GM20000 (cell line): ENCODE results near the gene KLHL29.

Experiments
- DNase-seq: peaks from one replicate; pipeline ENCODE4 v3.0.0; 2012; ENCODE audit warnings: low spot score
- CTCF ChIP-seq: IDR thresholded peaks from 2 replicates; pipeline ENCODE4 v1.5.1; 2012; ENCODE audit warnings: mild to moderate bottlenecking, control low read depth; ENCODE audit errors: extremely low read depth, missing control alignments

Gene KLHL29

GRCh38 chr2:23507267-23508065 lies 122.5 kb downstream of the KLHL29 start:
- DNase-seq, result no peak
- TF ChIP-seq CTCF, result no peak

GRCh38 chr2:23508066-23508390 lies 123.0 kb downstream of the KLHL29 start:
- no peak for TF ChIP-seq CTCF
- no peak for DNase-seq

- no peak for DNase-seq
- no peak for TF ChIP-seq CTCF
These were observed 124.1 kb downstream of the KLHL29 start for GRCh38 chr2:23509103-23509502.

- no peak for DNase-seq
- no peak for TF ChIP-seq CTCF
These were observed 124.8 kb downstream of the KLHL29 start for GRCh38 chr2:23509596-23510292.

- no peak for TF ChIP-seq CTCF
- no peak for DNase-seq
These were observed 125.5 kb downstream of the KLHL29 start for GRCh38 chr2:23510471-23510870.

GRCh38 chr2:23512778-23513177 lies 127.8 kb downstream of the KLHL29 start:
- no peak for DNase-seq
- TF ChIP-seq CTCF, result no peak

GRCh38 chr2:23513245-23513871 lies 128.4 kb downstream of the KLHL29 start:
- DNase-seq, result no peak
- TF ChIP-seq CTCF, result no peak
